ENCODE results near the gene ISLR.

Gene ISLR

DNA sequence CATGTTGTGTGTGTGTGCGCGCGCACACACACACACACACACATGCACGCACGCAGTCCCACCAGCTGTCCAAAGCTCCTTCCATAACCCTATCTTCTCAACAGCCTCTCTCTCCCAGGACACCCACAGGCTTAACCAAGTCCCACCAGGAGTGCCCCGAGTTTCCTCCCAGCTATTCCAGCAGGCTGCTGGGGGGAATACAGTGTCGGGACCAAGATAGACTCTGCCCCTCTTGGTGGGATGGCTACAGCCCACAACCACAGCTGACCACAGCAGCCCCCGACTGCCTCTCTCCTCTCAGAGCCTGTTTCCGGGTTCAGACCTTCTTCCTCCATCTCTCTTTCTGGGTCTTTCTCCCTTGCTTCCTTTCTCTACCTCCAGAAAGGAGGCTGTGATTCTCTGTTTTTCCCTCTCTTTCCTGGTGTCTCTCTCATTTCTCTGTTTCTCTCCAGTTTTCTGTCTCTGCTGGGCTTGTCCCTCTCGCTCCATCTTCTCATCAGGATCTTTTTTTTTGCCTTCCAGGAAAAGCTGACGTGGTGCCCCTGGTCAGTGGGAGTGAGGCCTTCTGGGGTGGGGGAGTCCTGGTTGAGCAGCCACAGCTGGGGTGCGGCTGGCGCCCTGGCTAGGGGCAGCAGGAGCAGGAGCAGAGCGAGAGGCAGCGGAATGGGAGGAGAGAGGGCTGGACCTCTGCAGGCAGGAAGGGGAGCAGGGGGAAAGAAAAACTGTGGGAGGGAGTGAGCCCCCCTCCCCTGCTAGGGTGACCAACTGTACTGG lies 3.3 kb upstream of the ISLR start:
- no peak for TF ChIP-seq MYC (IDR thresholded peaks at IDR 0.05; ENCODE audit: low read depth, low read length)
- TF ChIP-seq, protein P1, sequence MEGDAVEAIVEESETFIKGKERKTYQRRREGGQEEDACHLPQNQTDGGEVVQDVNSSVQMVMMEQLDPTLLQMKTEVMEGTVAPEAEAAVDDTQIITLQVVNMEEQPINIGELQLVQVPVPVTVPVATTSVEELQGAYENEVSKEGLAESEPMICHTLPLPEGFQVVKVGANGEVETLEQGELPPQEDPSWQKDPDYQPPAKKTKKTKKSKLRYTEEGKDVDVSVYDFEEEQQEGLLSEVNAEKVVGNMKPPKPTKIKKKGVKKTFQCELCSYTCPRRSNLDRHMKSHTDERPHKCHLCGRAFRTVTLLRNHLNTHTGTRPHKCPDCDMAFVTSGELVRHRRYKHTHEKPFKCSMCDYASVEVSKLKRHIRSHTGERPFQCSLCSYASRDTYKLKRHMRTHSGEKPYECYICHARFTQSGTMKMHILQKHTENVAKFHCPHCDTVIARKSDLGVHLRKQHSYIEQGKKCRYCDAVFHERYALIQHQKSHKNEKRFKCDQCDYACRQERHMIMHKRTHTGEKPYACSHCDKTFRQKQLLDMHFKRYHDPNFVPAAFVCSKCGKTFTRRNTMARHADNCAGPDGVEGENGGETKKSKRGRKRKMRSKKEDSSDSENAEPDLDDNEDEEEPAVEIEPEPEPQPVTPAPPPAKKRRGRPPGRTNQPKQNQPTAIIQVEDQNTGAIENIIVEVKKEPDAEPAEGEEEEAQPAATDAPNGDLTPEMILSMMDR (IDR thresholded peaks at IDR 0.05; ENCODE audit: low read depth, low read length), result no peak
- TF ChIP-seq, protein P2, sequence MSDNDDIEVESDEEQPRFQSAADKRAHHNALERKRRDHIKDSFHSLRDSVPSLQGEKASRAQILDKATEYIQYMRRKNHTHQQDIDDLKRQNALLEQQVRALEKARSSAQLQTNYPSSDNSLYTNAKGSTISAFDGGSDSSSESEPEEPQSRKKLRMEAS (IDR thresholded peaks at IDR 0.05; ENCODE audit: low read depth, low read length), result no peak
- no peak for TF ChIP-seq POLR2A (IDR thresholded peaks at IDR 0.05; ENCODE audit: extremely low read depth, insufficient read length)
- no peak for DNase-seq (ENCODE audit: low read depth)
- H3K4me3 ChIP-seq (ENCODE audit: low read depth, low read length), result no peak overlapping the region

- TF ChIP-seq MYC (IDR thresholded peaks at IDR 0.05; ENCODE audit: low read depth, low read length) (no peak), POLR2A (IDR thresholded peaks at IDR 0.05; ENCODE audit: extremely low read depth, insufficient read length) (no peak)
- TF ChIP-seq, protein P1 (IDR thresholded peaks at IDR 0.05; ENCODE audit: low read depth, low read length), result no peak
- TF ChIP-seq, protein P2 (IDR thresholded peaks at IDR 0.05; ENCODE audit: low read depth, low read length), result no peak
- H3K4me3 ChIP-seq (ENCODE audit: low read depth, low read length), result no peak overlapping the region
These were observed 2.5 kb upstream of the ISLR start for GRCh38 chr15:74170875-74171578.

DNA sequence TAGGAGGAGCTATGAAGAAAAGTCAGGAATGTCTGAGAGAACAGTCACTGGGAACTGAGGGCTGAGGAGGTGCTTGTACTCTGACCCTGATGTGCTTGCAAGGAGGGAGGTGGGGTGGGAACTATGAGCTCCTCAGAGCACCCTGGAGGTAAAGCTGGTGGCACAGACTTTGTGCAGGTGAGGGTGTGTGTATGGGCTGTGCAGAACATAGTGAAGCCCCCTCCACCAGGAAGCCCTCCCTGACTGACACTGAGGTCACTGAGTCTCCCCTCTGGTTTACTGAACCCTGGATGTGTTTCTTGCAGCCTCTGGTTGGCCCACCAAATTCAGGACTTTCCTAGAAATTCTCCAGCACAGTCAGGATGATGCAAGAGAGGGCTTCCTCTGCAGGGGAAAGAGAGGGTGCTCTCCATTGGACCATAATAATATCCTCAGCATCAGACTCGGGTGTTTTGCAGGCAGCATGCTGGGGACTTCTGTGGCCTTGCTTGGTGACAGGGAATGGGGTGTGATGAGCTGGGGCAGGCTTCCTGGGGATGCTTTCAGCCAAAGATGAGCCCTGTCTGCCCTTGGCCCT lies 1.5 kb upstream of the ISLR start:
- TF ChIP-seq, protein P1 (IDR thresholded peaks at IDR 0.05; ENCODE audit: low read depth, low read length), result no peak
- no peak overlapping the region for H3K4me3 ChIP-seq (ENCODE audit: low read depth, low read length)
- DNase-seq (ENCODE audit: low read depth), result no peak

More at GRCh38 chr15:74170875-74171578, 2.5 kb upstream of the ISLR start:
- DNase-seq (ENCODE audit: low read depth), result no peak

DNA sequence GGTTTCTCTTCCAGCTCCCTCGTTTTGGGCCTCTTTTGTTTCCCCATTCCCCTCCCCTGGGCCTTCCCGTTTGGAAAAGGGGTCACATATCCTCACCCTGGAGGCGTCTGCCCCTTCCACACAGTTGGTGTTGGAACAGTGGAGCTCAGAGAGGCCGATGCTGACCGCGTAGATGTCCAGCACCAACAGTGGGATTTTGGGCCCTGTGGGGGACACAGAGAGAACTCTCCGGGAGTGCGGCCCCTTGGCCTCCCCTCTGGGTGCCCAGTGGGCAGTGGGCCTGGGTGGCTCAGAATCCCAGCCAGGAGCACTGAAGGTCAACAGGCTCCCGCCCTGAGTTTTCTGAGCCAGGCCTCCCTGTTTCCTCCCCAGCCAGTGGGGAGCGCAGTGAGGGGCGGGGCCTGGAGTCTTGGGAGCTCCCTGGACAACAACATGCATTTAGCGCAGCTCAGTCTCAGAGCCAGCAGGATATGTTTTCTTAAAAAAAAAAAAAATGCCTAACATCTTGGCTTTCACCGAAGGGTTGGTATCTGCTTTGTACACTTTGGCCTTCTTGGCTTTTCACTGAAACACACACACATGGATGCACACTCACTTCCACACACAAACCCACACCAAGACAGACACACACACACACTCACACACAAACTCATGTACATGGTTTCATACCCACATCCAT lies 670 bp upstream of the ISLR start:
- TF ChIP-seq, protein P1 (IDR thresholded peaks at IDR 0.05; ENCODE audit: low read depth, low read length), result no peak
- TF ChIP-seq MYC (IDR thresholded peaks at IDR 0.05; ENCODE audit: low read depth, low read length), result no peak
- TF ChIP-seq, protein P2 (IDR thresholded peaks at IDR 0.05; ENCODE audit: low read depth, low read length), result no peak
- no peak for TF ChIP-seq POLR2A (IDR thresholded peaks at IDR 0.05; ENCODE audit: extremely low read depth, insufficient read length)
- DNase-seq (ENCODE audit: low read depth), result no peak
- H3K4me3 ChIP-seq (ENCODE audit: low read depth, low read length), result no peak overlapping the region

DNA sequence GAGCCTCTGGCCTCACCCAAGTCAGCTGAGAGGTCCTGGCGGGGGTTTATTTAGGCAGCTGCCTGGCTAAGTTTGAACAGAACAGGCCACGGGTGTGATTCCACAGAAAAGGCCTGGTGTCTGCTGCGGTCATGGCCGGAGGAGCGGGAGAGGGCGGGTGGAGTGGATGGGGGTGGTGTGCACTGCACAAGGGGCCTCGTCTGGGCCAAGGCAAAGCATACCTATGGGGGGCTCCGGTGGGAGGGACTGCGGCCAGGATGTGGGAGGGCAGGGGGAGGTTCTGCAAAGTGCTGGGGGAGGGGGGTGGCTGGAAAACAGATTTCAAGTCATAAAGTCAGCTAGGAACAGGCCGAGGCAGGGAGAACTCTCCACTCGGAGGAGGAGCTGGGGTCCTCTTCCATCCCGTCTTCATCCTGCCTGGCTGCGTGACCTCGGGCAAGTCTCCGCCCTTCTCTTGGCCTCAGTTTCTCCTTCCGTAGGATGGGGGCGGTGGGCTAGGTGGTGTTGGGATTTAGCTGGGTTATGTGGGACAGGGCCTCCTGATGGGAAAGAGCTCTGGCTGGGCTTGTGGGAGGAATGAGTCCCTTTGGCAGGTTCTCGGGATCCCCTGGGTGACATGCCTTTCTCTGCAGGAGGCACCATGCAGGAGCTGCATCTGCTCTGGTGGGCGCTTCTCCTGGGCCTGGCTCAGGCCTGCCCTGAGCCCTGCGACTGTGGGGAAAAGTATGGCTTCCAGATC lies 878 bp downstream of the ISLR start:
- DNase-seq (ENCODE audit: low read depth), result no peak
- H3K4me3 ChIP-seq (ENCODE audit: low read depth, low read length), result no peak overlapping the region
- TF ChIP-seq, protein P2 (IDR thresholded peaks at IDR 0.05; ENCODE audit: low read depth, low read length), result no peak
- TF ChIP-seq, protein P1 (IDR thresholded peaks at IDR 0.05; ENCODE audit: low read depth, low read length), result no peak
- TF ChIP-seq MYC (IDR thresholded peaks at IDR 0.05; ENCODE audit: low read depth, low read length) (no peak), POLR2A (IDR thresholded peaks at IDR 0.05; ENCODE audit: extremely low read depth, insufficient read length) (no peak)

All from NB4 (cell line).